Tibial artery (tissue), 4 donors: ENCODE data around the gene CDC42EP4.

ENCODE experiments used
- DNase-seq, 2 donors: peaks; one replicate each; pipeline ENCODE4 v3.0.0-alpha.2; 2019
- H3K27ac ChIP-seq, 2 donors: fragments of 200-600 bp; sonication (generic) in 1 of 2; 1 replicate in 1 of 2; 2 replicates in 1 of 2; pipeline ENCODE4 v1.5.1; 2018 to 2019; ENCODE audit warnings: mild to moderate bottlenecking in 1 of 2
- H3K27me3 ChIP-seq, 2 donors: fragments of 200-600 bp; sonication (generic) in 1 of 2; one replicate each; pipeline versions ENCODE4 v1.5.1 to v1.6.0; 2016 to 2019
- H3K36me3 ChIP-seq, 3 donors: fragments of 200-600 bp; sonication (generic) in 2 of 3; one replicate each; pipeline ENCODE4 v1.5.1; 2016 to 2019; ENCODE audit warnings: mild to moderate bottlenecking in 2 of 3
- H3K4me1 ChIP-seq, 4 donors: fragments of 200-600 bp; sonication (generic) in 2 of 4; 1 replicate in 3 of 4; 2 replicates in 1 of 4; pipeline ENCODE4 v1.5.1; 2016 to 2019
- H3K4me3 ChIP-seq, 2 donors: fragments of 200-600 bp; sonication (generic) in 1 of 2; 1 replicate in 1 of 2; 2 replicates in 1 of 2; pipeline ENCODE4 v1.5.1; 2018 to 2019; ENCODE audit warnings: mild to moderate bottlenecking in 2 of 2
- H3K9me3 ChIP-seq, 3 donors: fragments of 200-600 bp; sonication (generic) in 1 of 3; one replicate each; pipeline ENCODE4 v1.5.1; 2016 to 2019
- CTCF ChIP-seq, 2 experiments: fragments of 200-600 bp in 1 of 2; fragments of 450-650 bp in 1 of 2; IDR thresholded peaks; one replicate each; pipeline ENCODE4 v1.5.1; 2017 to 2019; ENCODE audit warnings: antibody characterized with exemption in 2 of 2, mild to moderate bottlenecking in 1 of 2, moderate library complexity in 1 of 2
- intact Hi-C: fragments of 100-400 bp; cut with DNase I; formaldehyde crosslinking; loops from one replicate; pipeline ENCODE4 v1.15.0; 2023; ENCODE audit warnings: low total_unique reads

CDC42EP4 gene

GRCh38 chr17:73323409-73324159 is 11.8 kb upstream of the CDC42EP4 start:
- DNase-seq = no peak
- H3K9me3 ChIP-seq = peaks cover 0 to 5% (median 0%) of the 10 kb centered on the region in 3 donors
- no peak overlapping the region for H3K27ac ChIP-seq
- peaks cover 0 to 6% (median 0%) of the 10 kb centered on the region in 4 donors for H3K4me1 ChIP-seq
- peaks cover 0 to 30% of the 10 kb centered on the region in 2 donors for H3K27me3 ChIP-seq
- intact Hi-C loops = loop anchor here (10.0 kb wide), 1 partner anchor 49 kb away; no protein-coding TSS in a partner anchor
- no peak overlapping the region for H3K4me3 ChIP-seq
- TF ChIP-seq CTCF (IDR thresholded peaks at IDR 0.05) = no peak
- H3K36me3 ChIP-seq = no peaks in the 10 kb centered on the region

GRCh38 chr17:73320601-73321264 is 8.9 kb upstream of the CDC42EP4 start:
- intact Hi-C loops = loop anchor here (10.0 kb wide), 1 partner anchor 46 kb away; no protein-coding TSS in a partner anchor
- peaks cover 0 to 23% of the 10 kb centered on the region in 2 donors for H3K27me3 ChIP-seq
- H3K27ac ChIP-seq = no peak overlapping the region
- DNase-seq = no peak
- no peak for TF ChIP-seq CTCF (IDR thresholded peaks at IDR 0.05)
- no peaks in the 10 kb centered on the region for H3K36me3 ChIP-seq
- peaks cover 0 to 13% (median 3%) of the 10 kb centered on the region in 4 donors for H3K4me1 ChIP-seq
- peaks cover 0 to 5% (median 0%) of the 10 kb centered on the region in 3 donors for H3K9me3 ChIP-seq
- no peak overlapping the region for H3K4me3 ChIP-seq

GRCh38 chr17:73319766-73320165 is 8.0 kb upstream of the CDC42EP4 start:
- peaks cover 0 to 5% (median 0%) of the 10 kb centered on the region in 3 donors for H3K9me3 ChIP-seq
- H3K27ac ChIP-seq = no peak overlapping the region
- H3K27me3 ChIP-seq = peaks cover 0 to 18% of the 10 kb centered on the region in 2 donors
- intact Hi-C loops = loop anchor here (10.0 kb wide), 1 partner anchor 45 kb away; no protein-coding TSS in a partner anchor
- no peaks in the 10 kb centered on the region for H3K36me3 ChIP-seq
- TF ChIP-seq CTCF (IDR thresholded peaks at IDR 0.05) = no peak
- H3K4me3 ChIP-seq = no peak overlapping the region
- H3K4me1 ChIP-seq = peaks cover 0 to 7% (median 3%) of the 10 kb centered on the region in 4 donors
- no peak for DNase-seq

- intact Hi-C loops = no loop called here
- Histone ChIP-seq H3K9me3 (peaks cover 0 to 5% (median 0%) of the 10 kb centered on the region in 3 donors), H3K27ac (no peak overlapping the region), H3K36me3 (no peaks in the 10 kb centered on the region), H3K4me3 (no peak overlapping the region), H3K4me1 (peaks cover 0 to 7% (median 3%) of the 10 kb centered on the region in 4 donors), H3K27me3 (peaks cover 0 to 9% of the 10 kb centered on the region in 2 donors)
- DNase-seq = no peak
- no peak for TF ChIP-seq CTCF (IDR thresholded peaks at IDR 0.05)
Observed at GRCh38 chr17:73318836-73319235, 7.0 kb upstream of the CDC42EP4 start.

- intact Hi-C loops = no loop called here
- H3K27ac ChIP-seq = no peak overlapping the region
- H3K27me3 ChIP-seq = peaks cover 0 to 5% of the 10 kb centered on the region in 2 donors
- no peak for DNase-seq
- no peak for TF ChIP-seq CTCF (IDR thresholded peaks at IDR 0.05)
- peaks cover 0 to 7% (median 3%) of the 10 kb centered on the region in 4 donors for H3K4me1 ChIP-seq
- H3K4me3 ChIP-seq = no peak overlapping the region
- H3K36me3 ChIP-seq = no peaks in the 10 kb centered on the region
- H3K9me3 ChIP-seq = peaks cover 0 to 5% (median 0%) of the 10 kb centered on the region in 3 donors
Observed at GRCh38 chr17:73318427-73318813, 6.6 kb upstream of the CDC42EP4 start.
